Left ventricle myocardium inferior (tissue), 1 donor: ENCODE results near the gene KRT80. TPM values are rescaled to one million over a fixed set of nuclear protein-coding genes. Genes with fewer than 3 reads are reported as not detected.

ENCODE experiments used
- DNase-seq: peaks from one replicate; pipeline ENCODE4 v3.0.0-alpha.2; 2020
- H3K27ac ChIP-seq: fragments of 200-600 bp; replicated peaks from 2 replicates; pipeline ENCODE4 v1.8.0; 2021
- H3K27me3 ChIP-seq: fragments of 200-600 bp; 2 replicates; pipeline ENCODE4 v1.8.0; 2021; ENCODE audit warnings: low read depth
- H3K36me3 ChIP-seq: fragments of 200-600 bp; 2 replicates; pipeline ENCODE4 v1.8.0; 2021
- H3K4me1 ChIP-seq: fragments of 200-600 bp; 2 replicates; pipeline ENCODE4 v1.8.0; 2021
- H3K4me3 ChIP-seq: fragments of 200-600 bp; 2 replicates; pipeline ENCODE4 v1.8.0; 2021; ENCODE audit warnings: mild to moderate bottlenecking, moderate library complexity
- H3K9me3 ChIP-seq: fragments of 200-600 bp; replicated peaks from 2 replicates; pipeline ENCODE4 v1.8.0; 2021
- intact Hi-C: fragments of 100-400 bp; cut with micrococcal nuclease; formaldehyde crosslinking; loops from one replicate; pipeline ENCODE4 v1.11.0; 2022
- total RNA-seq: library from RNA; stranded (reverse); fragmentation: NEBNext Ultra II Directional; extraction: Animal tissue kit (Norgen Biotek cat#: 25700); gene quantifications from one replicate; pipeline ENCODE4 v1.2.1, GENCODE V29; 2021
- TF ChIP-seq, protein P1 (sequence below): fragments of 200-600 bp; IDR thresholded peaks from 2 replicates; pipeline ENCODE4 v1.8.0; 2021; ENCODE audit warnings: antibody characterized with exemption, mild to moderate bottlenecking, borderline replicate concordance
- donor health status: DM: no; HTN: yes; CAD: no; lungs with severe emphysema.

The KRT80 gene
- total RNA-seq, 1 donor from 2014 or later, result not detected

DNA sequence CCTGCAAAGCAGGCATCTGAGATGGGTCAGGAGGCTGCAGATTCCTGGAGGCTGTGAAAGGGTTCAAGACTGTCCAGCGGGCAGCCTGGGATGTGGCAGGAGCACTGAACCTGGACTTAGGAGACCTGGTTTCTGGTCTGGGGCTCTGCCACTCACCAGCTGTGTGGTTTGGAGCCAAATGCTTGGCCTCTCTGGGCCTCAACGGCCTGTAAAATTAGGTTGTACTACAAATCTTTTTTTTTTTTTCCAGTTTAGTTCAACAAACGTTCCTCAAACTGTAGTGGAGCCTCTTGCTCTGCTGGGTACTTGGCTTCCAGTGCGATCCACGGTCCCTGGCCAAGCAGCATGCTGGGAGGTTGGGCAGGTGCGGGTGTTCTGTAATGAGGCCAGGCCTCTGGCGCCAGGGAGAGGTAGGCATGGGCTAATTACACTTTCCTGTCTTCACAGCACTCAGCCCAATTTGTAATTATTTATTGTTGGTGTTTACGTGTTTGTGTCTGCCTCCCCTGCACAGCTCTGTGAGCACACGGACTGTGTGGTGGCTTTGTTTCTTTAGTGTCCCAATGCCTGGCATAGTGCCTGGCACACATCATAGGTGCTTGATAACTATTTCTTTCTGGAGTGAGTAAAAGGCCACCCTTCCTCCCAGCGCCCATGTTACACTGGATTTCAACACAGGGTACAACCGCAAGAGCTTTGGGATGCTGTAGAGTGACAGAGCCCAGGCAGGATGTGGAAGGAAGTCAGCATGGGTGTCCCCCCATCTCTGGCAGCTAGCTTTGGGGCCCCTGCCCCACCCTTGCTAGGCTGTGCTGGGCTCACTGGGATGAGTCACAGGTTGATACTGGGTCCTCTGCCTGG is 5.8 kb upstream of the KRT80 start:
- Histone ChIP-seq H3K4me3 (no peak overlapping the region), H3K27ac (peak overlapping the region; percentile 62), H3K36me3 (no peaks in the 10 kb centered on the region), H3K27me3 (no peaks in the 10 kb centered on the region), H3K9me3 (no peaks in the 10 kb centered on the region), H3K4me1 (peaks cover 68% of the 10 kb centered on the region)
- TF ChIP-seq, protein P1, sequence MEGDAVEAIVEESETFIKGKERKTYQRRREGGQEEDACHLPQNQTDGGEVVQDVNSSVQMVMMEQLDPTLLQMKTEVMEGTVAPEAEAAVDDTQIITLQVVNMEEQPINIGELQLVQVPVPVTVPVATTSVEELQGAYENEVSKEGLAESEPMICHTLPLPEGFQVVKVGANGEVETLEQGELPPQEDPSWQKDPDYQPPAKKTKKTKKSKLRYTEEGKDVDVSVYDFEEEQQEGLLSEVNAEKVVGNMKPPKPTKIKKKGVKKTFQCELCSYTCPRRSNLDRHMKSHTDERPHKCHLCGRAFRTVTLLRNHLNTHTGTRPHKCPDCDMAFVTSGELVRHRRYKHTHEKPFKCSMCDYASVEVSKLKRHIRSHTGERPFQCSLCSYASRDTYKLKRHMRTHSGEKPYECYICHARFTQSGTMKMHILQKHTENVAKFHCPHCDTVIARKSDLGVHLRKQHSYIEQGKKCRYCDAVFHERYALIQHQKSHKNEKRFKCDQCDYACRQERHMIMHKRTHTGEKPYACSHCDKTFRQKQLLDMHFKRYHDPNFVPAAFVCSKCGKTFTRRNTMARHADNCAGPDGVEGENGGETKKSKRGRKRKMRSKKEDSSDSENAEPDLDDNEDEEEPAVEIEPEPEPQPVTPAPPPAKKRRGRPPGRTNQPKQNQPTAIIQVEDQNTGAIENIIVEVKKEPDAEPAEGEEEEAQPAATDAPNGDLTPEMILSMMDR, result no peak
- DNase-seq, result peak; percentile 51
- intact Hi-C loops, result no loop called here

DNA sequence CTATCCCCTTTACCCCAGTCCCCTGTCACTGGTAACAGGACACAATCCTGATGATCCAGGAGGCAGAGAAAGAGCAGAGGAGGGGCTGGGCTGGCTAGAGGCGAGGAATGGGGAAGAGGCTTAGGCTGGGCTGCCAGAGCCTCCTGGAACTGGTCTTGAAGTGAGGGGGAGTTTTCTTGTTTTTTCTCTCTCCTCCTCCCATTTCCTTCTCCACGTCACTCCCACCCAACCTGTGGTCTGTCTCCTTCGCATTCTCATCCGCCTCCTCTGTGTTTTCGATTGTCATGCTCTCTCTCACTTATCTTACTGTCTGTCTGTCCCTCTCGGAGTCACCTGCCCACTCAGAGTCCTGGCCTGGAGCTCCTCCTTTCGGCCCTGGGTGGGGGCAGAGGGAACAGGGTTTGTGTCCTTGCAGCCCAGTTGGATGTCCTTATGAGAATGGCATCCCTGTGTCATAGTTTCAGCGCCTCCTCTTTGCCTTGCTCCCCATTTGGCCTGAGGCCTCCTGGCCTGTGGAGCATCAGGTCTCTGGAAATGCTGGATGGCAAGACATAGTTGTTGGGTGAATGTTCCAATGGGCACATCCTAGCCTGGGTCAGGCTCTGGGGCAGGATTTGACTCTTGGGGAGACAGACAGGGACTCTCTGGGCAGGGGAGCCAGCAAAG is 3.4 kb upstream of the KRT80 start:
- no peak overlapping the region for H3K27ac ChIP-seq
- H3K9me3 ChIP-seq, result no peaks in the 10 kb centered on the region
- no peaks in the 10 kb centered on the region for H3K36me3 ChIP-seq
- no peaks in the 10 kb centered on the region for H3K27me3 ChIP-seq
- TF ChIP-seq, protein P1, result no peak
- intact Hi-C loops, result no loop called here
- H3K4me3 ChIP-seq, result no peak overlapping the region
- H3K4me1 ChIP-seq, result peaks cover 70% of the 10 kb centered on the region
- DNase-seq, result no peak

GRCh38 chr12:52193991-52194390 is 2.2 kb upstream of the KRT80 start:
- no peaks in the 10 kb centered on the region for H3K27me3 ChIP-seq
- no peak overlapping the region for H3K4me3 ChIP-seq
- DNase-seq, result no peak
- TF ChIP-seq, protein P1, result no peak
- H3K9me3 ChIP-seq, result no peaks in the 10 kb centered on the region
- H3K27ac ChIP-seq, result no peak overlapping the region
- intact Hi-C loops, result no loop called here
- H3K4me1 ChIP-seq, result peaks cover 58% of the 10 kb centered on the region
- no peaks in the 10 kb centered on the region for H3K36me3 ChIP-seq

DNA sequence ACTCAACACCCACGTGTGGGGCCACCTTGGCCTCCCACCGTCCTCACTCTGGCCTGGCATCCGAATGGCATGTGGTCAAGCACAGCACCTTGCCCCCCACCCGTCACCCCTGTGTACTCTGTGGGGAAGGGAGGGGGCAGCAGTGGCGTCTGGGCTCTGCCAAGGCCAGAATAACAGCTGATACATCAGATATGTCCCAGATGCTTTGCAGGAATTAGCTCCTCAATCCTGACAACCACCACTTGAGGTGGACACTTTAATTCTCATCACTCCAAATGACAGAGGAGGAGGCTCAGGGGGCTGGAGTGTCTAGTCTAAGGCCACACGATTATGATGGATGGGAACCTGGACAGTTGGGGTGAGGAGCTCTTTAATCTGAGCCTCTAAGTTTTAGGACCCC is 1.7 kb upstream of the KRT80 start:
- no peak overlapping the region for H3K4me3 ChIP-seq
- H3K36me3 ChIP-seq, result no peaks in the 10 kb centered on the region
- no peak for DNase-seq
- no peaks in the 10 kb centered on the region for H3K9me3 ChIP-seq
- H3K4me1 ChIP-seq, result peaks cover 54% of the 10 kb centered on the region
- H3K27me3 ChIP-seq, result no peaks in the 10 kb centered on the region
- intact Hi-C loops, result no loop called here
- no peak overlapping the region for H3K27ac ChIP-seq
- TF ChIP-seq, protein P1, result no peak

GRCh38 chr12:52190860-52191729 is 719 bp downstream of the KRT80 start:
- H3K27ac ChIP-seq, result no peak overlapping the region
- H3K4me1 ChIP-seq, result peaks cover 39% of the 10 kb centered on the region
- DNase-seq, result no peak

More at GRCh38 chr12:52190860-52191729, 719 bp downstream of the KRT80 start:
- H3K36me3 ChIP-seq, result no peaks in the 10 kb centered on the region
- H3K9me3 ChIP-seq, result no peaks in the 10 kb centered on the region
- TF ChIP-seq, protein P1, result no peak
- H3K27me3 ChIP-seq, result no peaks in the 10 kb centered on the region
- H3K4me3 ChIP-seq, result no peak overlapping the region
- intact Hi-C loops, result no loop called here
